ENCODE measurements around the gene PRDX6.

DNA sequence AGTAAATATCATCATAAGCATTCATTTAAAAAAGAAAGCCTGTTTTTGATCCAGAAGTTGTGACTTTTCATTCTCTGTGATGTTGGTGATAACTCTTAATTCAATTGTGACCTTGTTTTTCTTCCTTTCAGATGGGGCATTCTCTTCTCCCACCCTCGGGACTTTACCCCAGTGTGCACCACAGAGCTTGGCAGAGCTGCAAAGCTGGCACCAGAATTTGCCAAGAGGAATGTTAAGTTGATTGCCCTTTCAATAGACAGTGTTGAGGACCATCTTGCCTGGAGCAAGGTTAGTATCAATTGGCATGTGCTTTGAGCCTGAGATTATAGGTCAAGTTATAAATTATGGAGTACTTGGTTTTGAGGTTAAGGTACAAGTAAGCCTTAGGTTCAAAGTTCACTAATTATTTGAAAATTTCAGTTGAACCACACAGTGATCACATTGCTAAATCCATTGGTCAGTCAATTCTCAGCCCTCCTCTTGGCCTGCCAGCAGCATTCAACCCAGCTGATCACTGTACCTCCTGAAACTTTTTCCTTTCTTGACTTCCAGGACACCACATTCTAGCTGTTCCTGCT is 4.1 kb downstream of the PRDX6 start:
- TF ChIP-seq, protein P1, sequence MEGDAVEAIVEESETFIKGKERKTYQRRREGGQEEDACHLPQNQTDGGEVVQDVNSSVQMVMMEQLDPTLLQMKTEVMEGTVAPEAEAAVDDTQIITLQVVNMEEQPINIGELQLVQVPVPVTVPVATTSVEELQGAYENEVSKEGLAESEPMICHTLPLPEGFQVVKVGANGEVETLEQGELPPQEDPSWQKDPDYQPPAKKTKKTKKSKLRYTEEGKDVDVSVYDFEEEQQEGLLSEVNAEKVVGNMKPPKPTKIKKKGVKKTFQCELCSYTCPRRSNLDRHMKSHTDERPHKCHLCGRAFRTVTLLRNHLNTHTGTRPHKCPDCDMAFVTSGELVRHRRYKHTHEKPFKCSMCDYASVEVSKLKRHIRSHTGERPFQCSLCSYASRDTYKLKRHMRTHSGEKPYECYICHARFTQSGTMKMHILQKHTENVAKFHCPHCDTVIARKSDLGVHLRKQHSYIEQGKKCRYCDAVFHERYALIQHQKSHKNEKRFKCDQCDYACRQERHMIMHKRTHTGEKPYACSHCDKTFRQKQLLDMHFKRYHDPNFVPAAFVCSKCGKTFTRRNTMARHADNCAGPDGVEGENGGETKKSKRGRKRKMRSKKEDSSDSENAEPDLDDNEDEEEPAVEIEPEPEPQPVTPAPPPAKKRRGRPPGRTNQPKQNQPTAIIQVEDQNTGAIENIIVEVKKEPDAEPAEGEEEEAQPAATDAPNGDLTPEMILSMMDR (conservative IDR thresholded peaks at IDR 0.05; ENCODE audit: low read length), result no peak
- no peak for TF ChIP-seq EZH2phosphoT487 (IDR thresholded peaks at IDR 0.05; ENCODE audit: borderline replicate concordance, low read depth, low read length)

Measured in OCI-LY7 (cell line).